HepG2 (cell line): ENCODE measurements around the gene AAMP. TPM values are rescaled to one million over a fixed set of nuclear protein-coding genes. Genes with fewer than 3 reads are reported as not detected.

Experiments
- ARID3A ChIP-seq: IDR thresholded peaks from 2 replicates; pipeline ENCODE4 v1.6.1; 2012; ENCODE audit warnings: low read depth, low read length, improper control_type of control experiment
- CBFB ChIP-seq: sonication (generic); formaldehyde crosslinking; IDR thresholded peaks from 2 replicates; pipeline ENCODE4 v1.4.0; 2020; ENCODE audit warnings: missing genetic modification reagents
- CEBPB ChIP-seq: IDR thresholded peaks from 2 replicates; pipeline ENCODE4 v1.6.1; 2011; ENCODE audit warnings: low read depth, low read length, improper control_type of control experiment, borderline replicate concordance
- FOXJ3 ChIP-seq: sonication (generic); formaldehyde crosslinking; IDR thresholded peaks from 2 replicates; pipeline ENCODE4 v1.4.0; 2020; ENCODE audit warnings: missing genetic modification reagents, mild to moderate bottlenecking, borderline replicate concordance
- GMEB1 ChIP-seq: sonication (generic); formaldehyde crosslinking; IDR thresholded peaks from 2 replicates; pipeline ENCODE4 v1.5.1; 2020; ENCODE audit warnings: missing genetic modification reagents, mild to moderate bottlenecking, borderline replicate concordance
- HDAC6 ChIP-seq: fragments of 200-600 bp; sonication (generic); IDR thresholded peaks from 2 replicates; pipeline ENCODE4 v1.7.0; 2017; ENCODE audit warnings: mild to moderate bottlenecking, antibody characterized with exemption, low read length, low read depth
- HES4 ChIP-seq: sonication (generic); formaldehyde crosslinking; IDR thresholded peaks from 2 replicates; pipeline ENCODE4 v1.9.0; 2021; ENCODE audit warnings: mild to moderate bottlenecking, missing genetic modification reagents, borderline replicate concordance
- IRX3 ChIP-seq: sonication (generic); formaldehyde crosslinking; IDR thresholded peaks from 2 replicates; pipeline ENCODE4 v1.8.1; 2023; ENCODE audit warnings: mild to moderate bottlenecking, low read depth, missing genetic modification reagents, borderline replicate concordance
- KLF6 ChIP-seq: IDR thresholded peaks from 2 replicates; pipeline ENCODE4 v1.8.0; 2016; ENCODE audit warnings: missing biosample characterization, missing genetic modification reagents
- MEF2D ChIP-seq: sonication (generic); formaldehyde crosslinking; IDR thresholded peaks from 2 replicates; pipeline ENCODE4 v1.5.1; 2020; ENCODE audit warnings: mild to moderate bottlenecking, missing genetic modification reagents
- PBX2 ChIP-seq: IDR thresholded peaks from 2 replicates; pipeline ENCODE4 v1.6.1; 2016; ENCODE audit warnings: control low read depth
- POLR2G ChIP-seq: fragments of 200-400 bp; formaldehyde crosslinking; IDR thresholded peaks from 2 replicates; pipeline ENCODE4 v1.6.1; 2018; ENCODE audit warnings: mild to moderate bottlenecking, low read depth, low read length, moderate library complexity
- SAP130 ChIP-seq: IDR thresholded peaks from 2 replicates; pipeline ENCODE4 v1.6.1; 2016; ENCODE audit warnings: low read depth
- SMAD1 ChIP-seq: sonication (generic); formaldehyde crosslinking; IDR thresholded peaks from 2 replicates; pipeline ENCODE4 v1.4.0; 2020; ENCODE audit warnings: missing genetic modification reagents, low read depth, mild to moderate bottlenecking, borderline replicate concordance
- TCF12 ChIP-seq, 2 experiments: fragments of 450-650 bp in 1 of 2; sonication (generic) in 1 of 2; formaldehyde crosslinking in 1 of 2; IDR thresholded peaks; 2 replicates each; pipeline versions ENCODE4 v1.6.1 to v1.8.0; 2017 to 2022; ENCODE audit warnings: antibody characterized with exemption in 1 of 2, mild to moderate bottlenecking in 1 of 2, missing genetic modification reagents in 1 of 2, moderate library complexity in 1 of 2
- ZBTB21 ChIP-seq: sonication (generic); formaldehyde crosslinking; IDR thresholded peaks from 2 replicates; pipeline ENCODE4 v1.4.0; 2020; ENCODE audit warnings: missing genetic modification reagents
- ZFP91 ChIP-seq: sonication (generic); formaldehyde crosslinking; IDR thresholded peaks from 2 replicates; pipeline ENCODE4 v1.9.0; 2022; ENCODE audit warnings: missing genetic modification reagents, mild to moderate bottlenecking, borderline replicate concordance
- ZNF260 ChIP-seq: sonication (generic); formaldehyde crosslinking; IDR thresholded peaks from 2 replicates; pipeline ENCODE4 v1.4.0; 2020; ENCODE audit warnings: missing genetic modification reagents, low read depth, mild to moderate bottlenecking, borderline replicate concordance
- ZNF274 ChIP-seq: sonication (generic); formaldehyde crosslinking; IDR thresholded peaks from 2 replicates; pipeline ENCODE4 v1.5.1; 2020; ENCODE audit warnings: mild to moderate bottlenecking, missing genetic modification reagents
- ZNF34 ChIP-seq: sonication (generic); formaldehyde crosslinking; IDR thresholded peaks from 2 replicates; pipeline ENCODE4 v1.4.0; 2020; ENCODE audit warnings: mild to moderate bottlenecking, missing genetic modification reagents, borderline replicate concordance
- ZNF564 ChIP-seq: sonication (generic); formaldehyde crosslinking; IDR thresholded peaks from 2 replicates; pipeline ENCODE4 v1.8.1; 2023; ENCODE audit warnings: mild to moderate bottlenecking, missing genetic modification reagents
- ZNF740 ChIP-seq: sonication (generic); formaldehyde crosslinking; IDR thresholded peaks from 2 replicates; pipeline ENCODE4 v1.4.0; 2020; ENCODE audit warnings: missing genetic modification reagents
- polyA plus RNA-seq, 8 experiments: library from polyadenylated mRNA; depleted of rRNA in 3 of 8; stranded (reverse) in 7 of 8; unstranded in 1 of 8; fragments of >200 nt; fragmentation: Illumina TruSeq in 4 of 8; extraction: Trizol in 4 of 8; gene quantifications; 2 replicates each; pipeline versions ENCODE4 v1.2.1 to v1.2.3, GENCODE V29; 2011 to 2016; ENCODE audit warnings: low read depth in 4 of 8, missing spikeins in 1 of 8, mixed read lengths in 1 of 8; ENCODE audit not compliant: insufficient read depth in 1 of 8
- total RNA-seq, 5 experiments: library from RNA; depleted of rRNA; stranded (reverse); fragments of >200 nt; fragmentation: Illumina TruSeq; extraction: Trizol; gene quantifications; 2 replicates each; pipeline ENCODE4 v1.2.3, GENCODE V29; 2016; ENCODE audit warnings: low read depth in 1 of 5

AAMP gene
- total and polyA plus RNA-seq, 2 of the 13 experiments (the other 11 are each of a cell fraction or from before 2014, with no cell fraction given), result 110 to 186 TPM

GRCh38 chr2:218292048-218293014, 22.4 kb upstream of the AAMP start, which contains the start of gene TMBIM1 (continued):
- TF ChIP-seq HDAC6, result no peak
- no peak for TF ChIP-seq ARID3A
- TF ChIP-seq SAP130 (CRISPR knock-in tag), result peak; percentile 83
- peak; percentile 79 for TF ChIP-seq POLR2G
- TF ChIP-seq CEBPB, result peak; percentile 91; the same call in 1 of the 2 replicates
- no peak for TF ChIP-seq CBFB
- peak; percentile 82 for TF ChIP-seq HES4 (CRISPR knock-in tag)
- TF ChIP-seq ZNF260 (CRISPR knock-in tag), result no peak
- TF ChIP-seq TCF12 (IDR thresholded peaks at IDR 0.05), result no peak
- TF ChIP-seq TCF12 (CRISPR knock-in tag; IDR thresholded peaks at IDR 0.05), result peak; percentile 94
- TF ChIP-seq SMAD1 (CRISPR knock-in tag), result peak; percentile 78; the same call in 1 of the 2 replicates
- peak; percentile 61; the same call in 1 of the 2 replicates for TF ChIP-seq KLF6 (CRISPR knock-in tag)
- peak; percentile 95 for TF ChIP-seq ZNF564 (CRISPR knock-in tag)
- no peak for TF ChIP-seq ZNF34 (CRISPR knock-in tag)
- TF ChIP-seq GMEB1 (CRISPR knock-in tag), result no peak
- no peak; the same call in 1 of the 2 replicates for TF ChIP-seq ZNF740
- TF ChIP-seq ZFP91 (CRISPR knock-in tag), result peak; percentile 88
- no peak for TF ChIP-seq ZBTB21
- no peak for TF ChIP-seq MEF2D
- TF ChIP-seq ZNF274 (CRISPR knock-in tag), result no peak; the same call in 1 of the 2 replicates
- TF ChIP-seq PBX2 (CRISPR knock-in tag), result no peak
- TF ChIP-seq FOXJ3, result no peak
- peak; percentile 55; the same call in 1 of the 2 replicates for TF ChIP-seq IRX3
